GM19043 (cell line): ENCODE data around the gene ACAT1.
A peak's percentile ranks its signal among the peaks of the same experiment; 100 is the strongest.
"Not testable (repeated sequence)": the region's sequence is repeated elsewhere in the genome, so short reads cannot be mapped to it uniquely, and the experiment has no call there.

Experiments used
- ATAC-seq: cut with Tn5 transposase; IDR thresholded peaks from one replicate; pipeline ENCODE4 v1.9.1; 2021; ENCODE audit warnings: low read depth; ENCODE audit not compliant: unreplicated experiment

The ACAT1 gene

DNA sequence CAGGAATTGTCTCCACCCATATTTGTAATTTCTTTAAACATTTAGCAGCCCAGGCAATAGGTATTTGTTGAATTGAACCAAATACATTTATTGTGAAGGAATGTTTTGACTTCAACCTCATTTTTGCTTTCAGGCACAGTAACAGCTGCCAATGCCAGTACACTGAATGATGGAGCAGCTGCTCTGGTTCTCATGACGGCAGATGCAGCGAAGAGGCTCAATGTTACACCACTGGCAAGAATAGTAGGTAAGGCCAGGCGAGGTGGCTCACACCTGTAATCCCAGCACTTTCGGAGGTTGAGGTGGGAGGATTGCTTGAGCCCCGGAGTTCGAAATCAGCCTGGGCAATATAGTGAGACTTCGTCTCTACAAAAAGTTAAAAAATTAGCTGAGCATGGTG is 20.9 kb downstream of the ACAT1 start:
- ATAC-seq, result no peak

DNA sequence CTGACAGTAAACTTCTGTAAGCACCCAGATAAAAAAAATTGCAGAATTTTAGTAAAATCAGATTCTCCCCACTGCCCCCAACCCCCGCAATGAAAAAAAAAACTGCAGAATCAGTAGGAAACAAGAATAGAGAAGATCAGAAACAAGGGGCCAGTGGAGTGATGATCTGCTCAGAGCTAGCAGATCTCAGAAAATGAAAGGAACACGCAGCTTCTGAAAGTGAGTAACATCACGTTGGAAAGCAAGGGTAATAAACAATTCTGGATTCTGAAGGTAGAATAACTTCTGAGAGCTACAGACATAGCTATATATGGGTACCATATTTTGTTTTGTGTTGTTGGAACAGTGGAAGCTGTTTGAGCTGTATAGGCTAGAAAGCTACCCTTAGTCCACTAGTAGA is 23.2 kb downstream of the ACAT1 start:
- ATAC-seq, result no peak

DNA sequence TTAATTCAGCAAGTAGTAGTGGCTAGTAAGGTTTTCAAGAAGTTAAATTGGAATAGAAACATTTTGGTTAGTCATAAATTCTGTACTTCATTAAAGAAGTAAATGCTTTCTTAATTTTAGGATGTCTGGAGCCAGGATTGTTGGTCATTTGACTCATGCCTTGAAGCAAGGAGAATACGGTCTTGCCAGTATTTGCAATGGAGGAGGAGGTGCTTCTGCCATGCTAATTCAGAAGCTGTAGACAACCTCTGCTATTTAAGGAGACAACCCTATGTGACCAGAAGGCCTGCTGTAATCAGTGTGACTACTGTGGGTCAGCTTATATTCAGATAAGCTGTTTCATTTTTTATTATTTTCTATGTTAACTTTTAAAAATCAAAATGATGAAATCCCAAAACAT is 25.8 kb downstream of the ACAT1 start:
- no peak for ATAC-seq

DNA sequence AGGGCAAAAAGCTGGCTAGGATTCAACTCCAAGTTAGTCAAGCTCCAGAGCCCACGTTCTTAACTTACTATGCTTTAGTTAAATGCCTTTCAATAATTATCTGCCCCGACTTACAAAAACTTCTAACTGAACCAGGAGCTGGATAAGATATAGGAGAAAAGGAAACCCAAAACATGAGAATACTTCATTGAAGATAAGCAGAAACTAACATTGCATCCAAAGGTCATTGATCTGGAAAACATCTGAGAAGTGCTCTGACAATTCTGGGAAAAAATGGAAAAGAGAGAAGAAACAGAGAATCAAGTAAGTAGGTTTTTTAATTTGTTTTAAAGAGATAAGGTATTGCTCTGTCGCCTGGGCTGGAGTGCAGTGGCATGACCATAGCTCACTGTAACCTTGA is 27.2 kb downstream of the ACAT1 start:
- no peak for ATAC-seq

DNA sequence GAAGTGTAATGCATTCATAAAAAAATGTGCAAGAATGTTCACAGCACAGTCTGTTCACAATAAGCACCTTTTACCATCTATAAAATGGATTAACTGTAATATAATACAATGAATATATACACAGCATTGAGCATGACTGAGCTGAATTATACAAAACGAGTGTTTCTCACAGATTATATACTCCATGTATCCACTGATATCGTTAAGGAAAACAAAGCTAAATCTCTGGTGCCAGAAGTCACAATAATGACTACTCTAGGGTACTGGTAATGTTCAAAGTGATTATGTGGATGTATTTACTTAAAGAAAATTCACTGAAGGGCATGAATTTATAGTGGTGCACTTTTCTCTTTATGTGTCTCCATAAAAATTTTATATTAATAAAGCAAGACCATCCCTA is 33.2 kb downstream of the ACAT1 start:
- no peak for ATAC-seq

DNA sequence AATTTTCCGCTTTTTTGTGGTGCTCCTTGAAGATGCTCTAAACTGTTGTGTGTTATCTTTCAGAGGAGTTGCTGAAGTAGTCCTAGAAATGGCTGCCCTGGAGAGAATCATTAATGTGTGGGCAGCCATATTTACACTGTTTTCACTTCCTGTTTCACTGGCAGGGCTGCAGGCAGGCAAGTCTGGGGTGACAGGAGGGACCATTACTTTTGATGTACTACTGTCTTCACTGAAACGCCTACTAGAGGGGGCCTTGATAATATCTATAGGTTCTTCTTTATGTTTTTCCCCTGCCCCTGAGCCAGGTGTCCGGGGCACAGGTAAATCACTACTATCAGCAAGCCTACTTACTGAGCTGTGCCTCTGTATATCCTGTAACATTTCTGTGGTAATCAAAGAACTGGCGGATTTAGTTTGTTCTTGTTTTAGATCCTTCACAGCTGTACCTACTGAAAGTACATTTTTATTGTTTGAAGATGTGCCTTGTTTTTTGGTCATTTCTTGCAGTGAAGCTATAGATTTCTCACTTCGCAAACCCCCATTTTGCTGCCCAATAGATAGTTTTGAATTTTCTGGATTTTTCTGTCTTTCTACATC is 39.7 kb downstream of the ACAT1 start:
- peak; percentile 100 for ATAC-seq

DNA sequence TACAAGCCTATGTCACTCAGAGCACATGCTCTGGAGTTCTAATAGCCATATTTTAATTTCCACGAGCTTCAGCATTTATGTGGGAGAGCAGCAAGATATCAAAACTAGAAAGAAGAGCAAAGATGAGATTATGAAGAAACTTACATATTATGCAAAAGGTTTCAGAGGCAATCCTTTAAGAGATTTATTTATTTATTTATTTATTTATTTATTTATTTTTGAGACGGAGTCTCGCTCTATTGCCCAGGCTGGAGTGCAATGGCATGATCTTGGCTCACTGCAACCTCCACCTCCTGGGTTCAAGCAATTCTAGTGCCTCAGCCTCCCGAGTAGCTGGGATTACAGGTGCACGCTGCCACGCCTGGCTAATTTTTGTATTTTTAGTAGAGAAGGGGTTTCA is 41.5 kb downstream of the ACAT1 start:
- ATAC-seq, result not testable (repeated sequence)

DNA sequence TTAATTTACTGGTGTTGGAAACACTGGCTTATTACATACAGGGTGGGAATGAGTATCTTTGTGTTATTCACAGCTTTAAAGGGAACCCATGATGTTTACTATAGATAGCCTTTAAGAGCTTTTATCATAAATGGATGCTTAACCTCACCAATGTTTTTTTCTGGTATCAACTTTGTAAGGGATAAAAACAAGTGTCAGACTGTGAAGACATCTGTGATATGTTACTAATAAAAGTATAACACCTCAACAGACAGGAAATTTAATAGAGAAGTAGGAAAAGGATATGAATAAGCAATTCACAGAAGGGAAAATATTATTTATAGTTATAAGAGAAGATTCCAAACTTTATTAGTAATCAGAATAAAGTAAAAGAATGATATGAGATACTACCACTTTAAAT is 46.3 kb downstream of the ACAT1 start:
- ATAC-seq, result no peak

DNA sequence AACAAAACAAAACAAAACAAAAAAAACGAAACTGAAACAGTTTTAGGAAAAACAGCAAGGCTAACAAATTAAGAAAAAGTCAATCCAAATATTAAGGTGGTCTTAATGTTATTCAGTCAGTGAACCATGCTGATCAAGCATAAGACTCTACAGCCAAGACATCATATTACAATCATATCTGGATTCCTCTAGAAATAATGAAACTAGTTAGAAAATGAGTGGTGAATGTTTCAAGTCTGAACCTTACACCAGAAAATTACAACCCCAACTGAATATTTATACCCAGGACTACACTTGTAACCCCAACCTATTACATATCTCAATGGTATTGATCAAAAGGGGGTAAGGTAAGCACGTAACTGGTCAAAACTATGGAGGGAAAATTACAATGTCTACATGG is 48.8 kb downstream of the ACAT1 start:
- ATAC-seq, result no peak

DNA sequence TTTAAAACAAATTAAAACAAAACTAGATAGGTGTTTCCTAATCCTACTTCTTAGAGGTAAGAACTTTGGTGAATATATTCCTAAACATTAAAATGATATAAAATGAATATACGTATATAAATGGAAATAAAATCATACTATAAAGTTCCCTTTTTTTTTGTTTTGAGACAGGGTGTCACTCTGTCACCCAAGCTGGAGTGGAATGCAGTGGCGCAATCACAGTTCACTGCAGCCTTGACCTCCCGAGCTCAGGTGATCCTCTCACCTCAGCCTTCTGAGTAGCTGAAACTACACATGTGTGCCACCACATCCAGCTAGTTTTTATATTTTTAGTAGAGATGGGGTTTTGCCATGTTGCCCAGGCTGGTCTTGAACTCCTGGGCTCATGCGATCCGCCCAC is 56.2 kb downstream of the ACAT1 start:
- ATAC-seq, result no peak

DNA sequence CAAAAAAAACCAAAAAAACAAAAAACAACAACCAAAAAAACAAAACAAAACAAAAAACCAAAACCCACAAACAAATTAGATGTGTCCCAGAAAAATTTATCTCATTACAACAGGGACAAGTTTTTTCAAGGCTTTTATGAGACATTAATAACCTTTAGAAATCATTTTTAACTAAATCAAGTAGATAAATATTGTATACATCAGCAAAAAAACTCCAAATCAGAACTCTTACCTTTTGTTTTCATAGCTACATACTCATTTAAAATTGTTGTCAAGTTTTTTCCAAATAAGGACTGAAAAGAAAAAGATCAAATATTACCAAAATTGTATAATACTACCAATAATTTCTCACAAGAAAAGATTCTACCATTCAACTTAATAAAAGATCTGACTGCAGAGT is 72.4 kb downstream of the ACAT1 start:
- no peak for ATAC-seq

DNA sequence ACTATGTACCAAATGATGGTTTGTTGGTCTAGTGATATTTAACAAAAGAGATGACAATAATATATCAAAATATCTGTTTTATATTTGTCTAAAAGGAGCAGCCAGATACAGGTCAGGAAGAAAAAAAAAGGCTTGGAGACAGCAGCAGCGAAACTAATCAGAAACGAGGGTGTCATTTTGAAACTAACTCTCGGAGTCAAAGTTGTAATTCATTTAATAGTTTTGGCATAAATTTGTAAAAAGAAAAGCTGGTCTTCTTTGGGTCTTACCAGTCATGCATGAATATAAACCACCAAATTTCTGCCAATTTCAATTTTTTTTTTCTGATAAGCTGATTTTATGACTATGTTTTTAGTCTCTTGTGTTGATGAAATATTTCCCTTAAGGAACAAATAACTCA is 75.5 kb downstream of the ACAT1 start:
- ATAC-seq, result no peak
